Calu3 (cell line): ENCODE results near the gene LRRC32. TPM values are rescaled to one million over a fixed set of nuclear protein-coding genes. Genes with fewer than 3 reads are reported as not detected.

Source experiments
- BruUV-seq: library from RNA; stranded (reverse); fragments of 400-500 nt; replicated peaks from 2 replicates; lab custom pipeline; 2021; lab: Mats Ljungman, UMichigan
- CTCF ChIA-PET: fragments of 300-600 bp; sonication (Branson Sonifier 250); formaldehyde crosslinking; loops from one replicate; lab custom pipeline; 2022; ENCODE audit warnings: antibody characterized with exemption; lab: Charles Lee
- DNase-seq: peaks from one replicate; pipeline ENCODE4 v3.0.0; 2022
- H3K27ac Mint-ChIP-seq: one replicate; pipeline ENCODE4 v1.8.0; 2022; ENCODE audit warnings: mixed read lengths; ENCODE audit not compliant: unreplicated experiment
- H3K27me3 Mint-ChIP-seq: one replicate; pipeline ENCODE4 v1.8.0; 2022; ENCODE audit warnings: mixed read lengths; ENCODE audit not compliant: unreplicated experiment
- H3K36me3 Mint-ChIP-seq: one replicate; pipeline ENCODE4 v1.8.0; 2022; ENCODE audit warnings: mild to moderate bottlenecking, moderate library complexity, mixed read lengths; ENCODE audit not compliant: insufficient read depth, unreplicated experiment
- H3K4me1 Mint-ChIP-seq: one replicate; pipeline ENCODE4 v1.8.0; 2022; ENCODE audit warnings: mild to moderate bottlenecking, low read depth, mixed read lengths; ENCODE audit not compliant: unreplicated experiment
- H3K4me3 Mint-ChIP-seq: one replicate; pipeline ENCODE4 v1.8.0; 2022; ENCODE audit warnings: mild to moderate bottlenecking, low read depth, moderate library complexity, mixed read lengths; ENCODE audit not compliant: unreplicated experiment
- H3K9me3 Mint-ChIP-seq: one replicate; pipeline ENCODE4 v1.8.0; 2022; ENCODE audit warnings: low read depth, mixed read lengths; ENCODE audit not compliant: unreplicated experiment
- intact Hi-C: fragments of 100-400 bp; cut with micrococcal nuclease; formaldehyde crosslinking; loops from one replicate; pipeline ENCODE4 v1.10.0; 2022; ENCODE audit not compliant: unreplicated experiment
- total RNA-seq: library from RNA; stranded (reverse); gene quantifications from 2 replicates; pipeline ENCODE4 v1.2.3, GENCODE V29; 2022
- TF ChIP-seq, protein P1 (sequence below): fragments of 200-600 bp; IDR thresholded peaks from one replicate; pipeline ENCODE4 v1.8.0; 2022; ENCODE audit warnings: antibody characterized with exemption; ENCODE audit not compliant: unreplicated experiment

LRRC32 gene
- total RNA-seq, 1 experiment from 2014 or later, result not detected

DNA sequence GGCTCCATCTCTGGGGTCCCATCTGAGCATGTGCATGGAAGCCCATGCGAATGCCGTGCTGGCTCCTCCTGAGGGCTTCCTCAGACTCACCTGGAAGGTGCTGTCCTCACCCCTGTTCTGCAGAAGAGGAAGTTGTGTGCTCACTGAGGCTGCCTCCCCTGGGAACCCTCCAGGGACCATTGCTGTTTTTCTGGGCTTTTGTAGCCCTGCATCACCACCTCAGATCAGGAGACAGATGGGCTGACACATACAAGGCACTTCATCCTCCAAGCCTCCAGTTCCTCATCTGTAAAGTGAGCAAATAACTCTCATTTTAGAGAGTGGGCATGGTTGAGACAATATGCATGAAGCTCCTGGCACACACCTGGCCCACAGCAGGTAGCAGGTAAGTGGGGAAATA lies 12.1 kb upstream of the LRRC32 start:
- no peaks in the 10 kb centered on the region for H3K9me3 Mint-ChIP-seq
- no peak overlapping the region for H3K27ac Mint-ChIP-seq
- intact Hi-C loops, result no loop called here
- no peak for DNase-seq
- no peaks in the 10 kb centered on the region for H3K36me3 Mint-ChIP-seq
- peaks cover 69% of the 10 kb centered on the region for H3K27me3 Mint-ChIP-seq
- TF ChIP-seq, protein P1, sequence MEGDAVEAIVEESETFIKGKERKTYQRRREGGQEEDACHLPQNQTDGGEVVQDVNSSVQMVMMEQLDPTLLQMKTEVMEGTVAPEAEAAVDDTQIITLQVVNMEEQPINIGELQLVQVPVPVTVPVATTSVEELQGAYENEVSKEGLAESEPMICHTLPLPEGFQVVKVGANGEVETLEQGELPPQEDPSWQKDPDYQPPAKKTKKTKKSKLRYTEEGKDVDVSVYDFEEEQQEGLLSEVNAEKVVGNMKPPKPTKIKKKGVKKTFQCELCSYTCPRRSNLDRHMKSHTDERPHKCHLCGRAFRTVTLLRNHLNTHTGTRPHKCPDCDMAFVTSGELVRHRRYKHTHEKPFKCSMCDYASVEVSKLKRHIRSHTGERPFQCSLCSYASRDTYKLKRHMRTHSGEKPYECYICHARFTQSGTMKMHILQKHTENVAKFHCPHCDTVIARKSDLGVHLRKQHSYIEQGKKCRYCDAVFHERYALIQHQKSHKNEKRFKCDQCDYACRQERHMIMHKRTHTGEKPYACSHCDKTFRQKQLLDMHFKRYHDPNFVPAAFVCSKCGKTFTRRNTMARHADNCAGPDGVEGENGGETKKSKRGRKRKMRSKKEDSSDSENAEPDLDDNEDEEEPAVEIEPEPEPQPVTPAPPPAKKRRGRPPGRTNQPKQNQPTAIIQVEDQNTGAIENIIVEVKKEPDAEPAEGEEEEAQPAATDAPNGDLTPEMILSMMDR, result no peak
- H3K4me3 Mint-ChIP-seq, result no peak overlapping the region
- CTCF ChIA-PET, result no interaction called here
- H3K4me1 Mint-ChIP-seq, result no peaks in the 10 kb centered on the region
- no TSS peak for BruUV-seq

GRCh38 chr11:76682106-76682505 lies 11.6 kb upstream of the LRRC32 start:
- Mint-ChIP-seq H3K4me1 (no peaks in the 10 kb centered on the region), H3K27me3 (peaks cover 69% of the 10 kb centered on the region), H3K27ac (no peak overlapping the region), H3K36me3 (no peaks in the 10 kb centered on the region), H3K4me3 (no peak overlapping the region), H3K9me3 (no peaks in the 10 kb centered on the region)
- intact Hi-C loops, result no loop called here
- BruUV-seq, result no TSS peak
- CTCF ChIA-PET, result no interaction called here
- TF ChIP-seq, protein P1, result no peak
- no peak for DNase-seq

DNA sequence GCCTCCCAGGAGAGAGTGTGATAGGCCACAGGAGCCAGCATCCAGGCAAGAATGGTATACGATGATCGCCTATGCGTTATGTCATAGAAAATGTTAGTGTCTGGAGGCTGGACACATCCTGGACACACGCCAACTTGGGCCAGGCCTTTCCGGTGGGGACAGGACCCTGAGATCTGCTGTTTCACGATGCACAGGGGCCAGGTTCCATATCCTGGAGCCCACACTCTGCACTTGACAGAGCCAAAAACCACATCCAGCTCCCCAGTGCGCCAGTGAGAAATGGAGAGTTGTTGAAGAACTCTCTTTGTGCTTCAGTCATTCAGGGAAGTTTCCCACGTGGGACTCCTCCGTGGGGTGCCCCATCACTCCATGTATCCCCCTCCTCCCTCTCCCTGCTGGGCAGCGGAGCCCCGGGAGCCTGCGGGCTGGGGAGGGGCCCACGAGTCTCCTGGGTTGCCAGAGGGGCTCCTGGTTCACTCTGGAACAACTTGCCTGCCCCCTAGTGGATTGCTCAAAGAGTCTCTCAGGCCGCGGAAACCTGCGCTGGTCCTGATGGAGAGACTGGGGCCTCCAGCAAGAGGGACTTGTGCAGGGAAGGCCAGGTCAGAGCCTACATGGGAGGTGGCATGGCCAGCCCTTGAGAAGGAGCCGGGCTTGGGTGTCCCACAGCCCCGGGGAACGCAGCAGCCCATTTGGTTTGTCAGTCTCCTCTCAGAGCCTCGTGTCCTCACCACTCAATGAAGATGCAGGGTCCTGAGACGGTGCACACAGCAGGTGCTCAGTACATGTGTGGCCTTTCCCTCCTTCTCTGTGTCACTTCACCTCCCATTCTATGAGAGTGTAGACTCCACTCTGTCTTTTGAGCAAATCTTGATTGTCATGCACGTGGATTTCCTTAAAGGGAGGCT lies 10.2 kb upstream of the LRRC32 start:
- CTCF ChIA-PET, result interaction anchor here (0.6 to 1.0 kb wide), 2 partner anchors 10 kb away, joined by 3 read pairs; partner anchors contain the start of gene LRRC32
- TF ChIP-seq, protein P1, result peak; percentile 74
- no peak overlapping the region for H3K4me3 Mint-ChIP-seq
- H3K9me3 Mint-ChIP-seq, result no peaks in the 10 kb centered on the region
- no TSS peak for BruUV-seq
- intact Hi-C loops, result loop anchor here (1.0 kb wide), 1 partner anchor 129 kb away; no protein-coding TSS in a partner anchor
- no peaks in the 10 kb centered on the region for H3K36me3 Mint-ChIP-seq
- H3K4me1 Mint-ChIP-seq, result no peaks in the 10 kb centered on the region
- H3K27ac Mint-ChIP-seq, result no peak overlapping the region
- H3K27me3 Mint-ChIP-seq, result peaks cover 81% of the 10 kb centered on the region
- DNase-seq, result peak; percentile 80

GRCh38 chr11:76678321-76678720 lies 7.8 kb upstream of the LRRC32 start:
- no peak for DNase-seq
- intact Hi-C loops, result no loop called here
- Mint-ChIP-seq H3K9me3 (no peaks in the 10 kb centered on the region), H3K36me3 (no peaks in the 10 kb centered on the region), H3K4me1 (no peaks in the 10 kb centered on the region), H3K27ac (no peak overlapping the region), H3K4me3 (no peak overlapping the region), H3K27me3 (peaks cover 78% of the 10 kb centered on the region)
- TF ChIP-seq, protein P1, result no peak
- no TSS peak for BruUV-seq
- CTCF ChIA-PET, result no interaction called here
